HepG2 (cell line): ENCODE data around the gene IL17C. TPM values are rescaled to one million over a fixed set of nuclear protein-coding genes. Genes with fewer than 3 reads are reported as not detected.

ENCODE experiments used
- ASH2L ChIP-seq: fragments of 300-600, 200-600 bp; sonication (generic); IDR thresholded peaks from 2 replicates; pipeline ENCODE4 v1.7.0; 2017; ENCODE audit warnings: low read depth, mild to moderate bottlenecking, moderate library complexity, mixed read lengths, low read length; ENCODE audit not compliant: insufficient read length
- BRF2 ChIP-seq: sonication (generic); formaldehyde crosslinking; IDR thresholded peaks from 2 replicates; pipeline ENCODE4 v1.8.1; 2022; ENCODE audit warnings: mild to moderate bottlenecking, missing genetic modification reagents
- CBX1 ChIP-seq: IDR thresholded peaks from one replicate; pipeline ENCODE4 v1.6.1; 2016; ENCODE audit warnings: antibody characterized with exemption, low read depth
- HBP1 ChIP-seq: IDR thresholded peaks from 2 replicates; pipeline ENCODE4 v1.6.1; 2016; ENCODE audit warnings: low read depth, control low read depth
- HDAC2 ChIP-seq: sonication (generic); formaldehyde crosslinking; IDR thresholded peaks from 2 replicates; pipeline ENCODE4 v1.4.0; 2020; ENCODE audit warnings: missing genetic modification reagents
- HMG20B ChIP-seq: conservative IDR thresholded peaks from 2 replicates; pipeline ENCODE4 v1.6.1; 2016; ENCODE audit warnings: missing genetic modification reagents, missing compliant biosample characterization
- HMGXB4 ChIP-seq, 2 experiments: sonication (generic) in 1 of 2; formaldehyde crosslinking in 1 of 2; IDR thresholded peaks; 2 replicates each; pipeline versions ENCODE4 v1.4.0 to v1.6.1; 2018 to 2020; ENCODE audit warnings: missing genetic modification reagents in 2 of 2, borderline replicate concordance in 1 of 2, low read depth in 1 of 2, mild to moderate bottlenecking in 1 of 2, missing biosample characterization in 1 of 2
- KDM4B ChIP-seq: sonication (generic); formaldehyde crosslinking; IDR thresholded peaks from 2 replicates; pipeline ENCODE4 v1.4.0; 2020; ENCODE audit warnings: missing genetic modification reagents
- LBX2 ChIP-seq: sonication (generic); formaldehyde crosslinking; IDR thresholded peaks from 2 replicates; pipeline ENCODE4 v1.5.0; 2020; ENCODE audit warnings: missing genetic modification reagents, mild to moderate bottlenecking, borderline replicate concordance
- MAF1 ChIP-seq: sonication (generic); formaldehyde crosslinking; IDR thresholded peaks from 2 replicates; pipeline ENCODE4 v1.5.0; 2020; ENCODE audit warnings: missing genetic modification reagents, borderline replicate concordance
- NFE2L1 ChIP-seq: sonication (generic); formaldehyde crosslinking; IDR thresholded peaks from 2 replicates; pipeline ENCODE4 v1.4.0; 2020; ENCODE audit warnings: missing genetic modification reagents, mild to moderate bottlenecking, borderline replicate concordance
- PHF8 ChIP-seq: sonication (generic); formaldehyde crosslinking; IDR thresholded peaks from 2 replicates; pipeline ENCODE4 v1.5.0; 2020; ENCODE audit warnings: missing genetic modification reagents
- TAF15 ChIP-seq: fragments of 200-400 bp; formaldehyde crosslinking; IDR thresholded peaks from one replicate; pipeline ENCODE4 v1.6.1; 2018; ENCODE audit warnings: mild to moderate bottlenecking, low read depth, low read length; ENCODE audit not compliant: poor library complexity, severe bottlenecking
- TFDP1 ChIP-seq: IDR thresholded peaks from 2 replicates; pipeline ENCODE4 v1.6.1; 2016; ENCODE audit warnings: missing compliant biosample characterization, missing genetic modification reagents, borderline replicate concordance
- ZNF280B ChIP-seq: sonication (generic); formaldehyde crosslinking; IDR thresholded peaks from 2 replicates; pipeline ENCODE4 v1.5.0; 2020; ENCODE audit warnings: missing genetic modification reagents, mild to moderate bottlenecking, borderline replicate concordance
- ZNF580 ChIP-seq: IDR thresholded peaks from 2 replicates; pipeline ENCODE4 v1.6.1; 2016; ENCODE audit warnings: low read depth, borderline replicate concordance
- ZNF749 ChIP-seq: sonication (generic); formaldehyde crosslinking; IDR thresholded peaks from 2 replicates; pipeline ENCODE4 v1.8.0; 2022; ENCODE audit warnings: mild to moderate bottlenecking, missing genetic modification reagents, moderate library complexity, borderline replicate concordance
- ZNF773 ChIP-seq: sonication (generic); formaldehyde crosslinking; IDR thresholded peaks from 2 replicates; pipeline ENCODE4 v1.4.0; 2020; ENCODE audit warnings: missing genetic modification reagents, borderline replicate concordance
- ZNF784 ChIP-seq: sonication (generic); formaldehyde crosslinking; IDR thresholded peaks from 2 replicates; pipeline ENCODE4 v1.5.1; 2020; ENCODE audit warnings: missing genetic modification reagents, mild to moderate bottlenecking, borderline replicate concordance
- ZSCAN9 ChIP-seq: IDR thresholded peaks from 2 replicates; pipeline ENCODE4 v1.6.1; 2016; ENCODE audit warnings: borderline replicate concordance
- polyA plus RNA-seq, 8 experiments: library from polyadenylated mRNA; depleted of rRNA in 3 of 8; stranded (reverse) in 7 of 8; unstranded in 1 of 8; fragments of >200 nt; fragmentation: Illumina TruSeq in 4 of 8; extraction: Trizol in 4 of 8; gene quantifications; 2 replicates each; pipeline versions ENCODE4 v1.2.1 to v1.2.3, GENCODE V29; 2011 to 2016; ENCODE audit warnings: low read depth in 4 of 8, missing spikeins in 1 of 8, mixed read lengths in 1 of 8; ENCODE audit not compliant: insufficient read depth in 1 of 8
- total RNA-seq, 5 experiments: library from RNA; depleted of rRNA; stranded (reverse); fragments of >200 nt; fragmentation: Illumina TruSeq; extraction: Trizol; gene quantifications; 2 replicates each; pipeline ENCODE4 v1.2.3, GENCODE V29; 2016; ENCODE audit warnings: low read depth in 1 of 5

The IL17C gene
- total and polyA plus RNA-seq, 2 of the 13 experiments (the other 11 are each of a cell fraction or from before 2014, with no cell fraction given): not detected

- TF ChIP-seq ZNF773 (CRISPR knock-in tag) (no peak), ZNF749 (CRISPR knock-in tag) (0 out of 2 replicates have a peak, but pooled peaks have one; percentile 52), ZNF280B (CRISPR knock-in tag) (no peak), PHF8 (CRISPR knock-in tag) (no peak), HBP1 (CRISPR knock-in tag) (no peak), NFE2L1 (CRISPR knock-in tag) (no peak), BRF2 (no peak), ASH2L (peak; percentile 72), KDM4B (CRISPR knock-in tag) (no peak), TFDP1 (CRISPR knock-in tag) (no peak), LBX2 (CRISPR knock-in tag) (no peak), HMG20B (CRISPR knock-in tag) (no peak), HMGXB4 (CRISPR knock-in tag; IDR thresholded peaks at IDR 0.05; ENCODE audit: borderline replicate concordance in 1 of 2, low read depth in 1 of 2) (no peak), ZNF580 (CRISPR knock-in tag) (no peak), MAF1 (no peak), HDAC2 (CRISPR knock-in tag) (no peak; the same call in 1 of the 2 replicates), ZNF784 (no peak), CBX1 (peak; percentile 35), ZSCAN9 (no peak), TAF15 (no peak)
Observed at GRCh38 chr16:88597856-88598491, 40.4 kb upstream of the IL17C start (continued).
